ENCODE measurements around the gene EEF1B2.
"Not testable (repeated sequence)": the region's sequence is repeated elsewhere in the genome, so short reads cannot be mapped to it uniquely, and the experiment has no call there.

EEF1B2 gene

GRCh38 chr2:206159346-206160124, at the start of gene EEF1B2, which contains the start of gene NDUFS1:
Gene EEF1B2 (plus strand): TSS chr2:206159895. CDS start chr2:206159980, 85 bp downstream.
Gene NDUFS1 (minus strand): TSS chr2:206159444. CDS start chr2:206153678, 5,766 bp downstream.
- peak; percentile 93 for DNase-seq (ENCODE audit: low read depth in 2 of 2)

- no peak for DNase-seq (ENCODE audit: low read depth in 2 of 2)
Measured at GRCh38 chr2:206112108-206112507, 47.6 kb upstream of the EEF1B2 start.

- DNase-seq (ENCODE audit: low read depth in 2 of 2): no peak
Measured at GRCh38 chr2:206112846-206113547, 46.7 kb upstream of the EEF1B2 start.

- DNase-seq (ENCODE audit: low read depth in 2 of 2): no peak
Measured at GRCh38 chr2:206115026-206115578, 44.6 kb upstream of the EEF1B2 start.

GRCh38 chr2:206116278-206116677, 43.4 kb upstream of the EEF1B2 start:
- DNase-seq (ENCODE audit: low read depth in 2 of 2): no peak

GRCh38 chr2:206122569-206122968, 37.1 kb upstream of the EEF1B2 start:
- DNase-seq (ENCODE audit: low read depth in 2 of 2): not testable (repeated sequence)

- DNase-seq (ENCODE audit: low read depth in 2 of 2): no peak
Measured at GRCh38 chr2:206125901-206126300, 33.8 kb upstream of the EEF1B2 start.

- DNase-seq (ENCODE audit: low read depth in 2 of 2): no peak
Measured at GRCh38 chr2:206127656-206128055, 32.0 kb upstream of the EEF1B2 start.

GRCh38 chr2:206143451-206143850, 16.2 kb upstream of the EEF1B2 start:
- DNase-seq (ENCODE audit: low read depth in 2 of 2): no peak

GRCh38 chr2:206144383-206144782, 15.3 kb upstream of the EEF1B2 start:
- no peak for DNase-seq (ENCODE audit: low read depth in 2 of 2)

GRCh38 chr2:206145665-206146064, 14.0 kb upstream of the EEF1B2 start:
- DNase-seq (ENCODE audit: low read depth in 2 of 2): no peak

GRCh38 chr2:206149330-206149729, 10.4 kb upstream of the EEF1B2 start:
- DNase-seq (ENCODE audit: low read depth in 2 of 2): no peak

GRCh38 chr2:206150168-206150567, 9.5 kb upstream of the EEF1B2 start:
- no peak for DNase-seq (ENCODE audit: low read depth in 2 of 2)

GRCh38 chr2:206150631-206151030, 9.1 kb upstream of the EEF1B2 start:
- DNase-seq (ENCODE audit: low read depth in 2 of 2): no peak

GRCh38 chr2:206154197-206154596, 5.5 kb upstream of the EEF1B2 start:
- DNase-seq (ENCODE audit: low read depth in 2 of 2): no peak

GRCh38 chr2:206157014-206157413, 2.7 kb upstream of the EEF1B2 start:
- DNase-seq (ENCODE audit: low read depth in 2 of 2): not testable (repeated sequence)

GRCh38 chr2:206158563-206159345, 941 bp upstream of the EEF1B2 start:
- no peak for DNase-seq (ENCODE audit: low read depth in 2 of 2)

GRCh38 chr2:206160125-206160806, 571 bp downstream of the EEF1B2 start:
- no peak for DNase-seq (ENCODE audit: low read depth in 2 of 2)

GRCh38 chr2:206160807-206161179, 1.1 kb downstream of the EEF1B2 start:
- DNase-seq (ENCODE audit: low read depth in 2 of 2): no peak

- DNase-seq (ENCODE audit: low read depth in 2 of 2): not testable (repeated sequence)
Measured at GRCh38 chr2:206162401-206162800, 2.7 kb downstream of the EEF1B2 start.

GRCh38 chr2:206163251-206163880, 3.7 kb downstream of the EEF1B2 start:
- no peak for DNase-seq (ENCODE audit: low read depth in 2 of 2)

Measured in fibroblast of skin of left biceps (primary cell).